Right lobe of liver (tissue), 4 donors: ENCODE measurements around the gene SLF2.

Experiments used
- CTCF ChIP-seq, 4 donors: fragments of 200-600 bp in 3 of 4; fragments of 450-650 bp in 1 of 4; IDR thresholded peaks; one replicate each; pipeline versions ENCODE4 v1.5.1 to v1.8.0; 2016 to 2022; ENCODE audit warnings: antibody characterized with exemption in 4 of 4, mild to moderate bottlenecking in 2 of 4
- POLR2A ChIP-seq: fragments of 450-650 bp; IDR thresholded peaks from one replicate; pipeline ENCODE4 v1.6.1; 2017; ENCODE audit warnings: antibody characterized with exemption, mild to moderate bottlenecking
- donor health status: DM: no; HTN: no; CAD: no.
- donor health status: DM: no; HTN: no; CAD: no.
- donor health status: DM: no; HTN: yes; CAD: no.

DNA sequence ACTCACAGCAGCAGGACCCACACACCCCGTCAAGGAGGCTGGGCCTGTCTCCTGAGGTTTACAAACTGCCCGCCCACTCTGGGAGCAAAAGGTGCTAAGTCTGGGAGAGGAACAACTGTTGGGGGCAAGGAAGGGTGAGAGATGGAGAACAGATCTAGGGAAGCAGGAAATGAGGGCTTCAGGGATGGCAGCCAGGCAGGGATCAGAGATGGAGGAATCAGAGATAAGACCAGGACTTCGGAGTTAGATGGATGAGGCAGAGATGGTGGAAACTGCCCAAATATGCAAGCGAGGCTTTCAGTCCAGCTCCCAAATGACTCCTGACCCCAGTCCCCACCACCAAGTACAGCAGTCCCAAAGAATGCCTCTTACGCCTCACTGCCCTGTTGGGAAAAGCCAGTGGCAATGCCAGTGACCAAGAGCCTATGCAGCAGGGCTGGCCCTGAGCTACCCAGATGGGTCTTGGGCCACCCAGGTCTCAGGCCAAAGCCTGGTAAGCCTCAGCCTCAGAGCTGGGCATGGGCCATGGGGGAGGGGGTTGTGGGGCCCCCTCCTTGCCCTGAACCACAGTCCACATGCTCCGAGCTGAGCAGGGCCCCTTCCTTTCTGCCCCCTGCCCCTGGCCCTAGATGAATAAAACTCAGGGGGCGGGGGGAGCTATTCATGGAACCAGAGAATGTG, 39.5 kb upstream of the SLF2 start:
- TF ChIP-seq CTCF (IDR thresholded peaks at IDR 0.05) (no peak), POLR2A (no peak)
